GM18907 (cell line): Measurements from ENCODE around the gene KCNMA1.
"Not testable (repeated sequence)": the region's sequence is repeated elsewhere in the genome, so short reads cannot be mapped to it uniquely, and the experiment has no call there.

Source experiments
- ATAC-seq: cut with Tn5 transposase; IDR thresholded peaks from one replicate; pipeline ENCODE4 v1.9.1; 2021; ENCODE audit warnings: mild to moderate bottlenecking, moderate library complexity; ENCODE audit not compliant: unreplicated experiment

Gene KCNMA1

DNA sequence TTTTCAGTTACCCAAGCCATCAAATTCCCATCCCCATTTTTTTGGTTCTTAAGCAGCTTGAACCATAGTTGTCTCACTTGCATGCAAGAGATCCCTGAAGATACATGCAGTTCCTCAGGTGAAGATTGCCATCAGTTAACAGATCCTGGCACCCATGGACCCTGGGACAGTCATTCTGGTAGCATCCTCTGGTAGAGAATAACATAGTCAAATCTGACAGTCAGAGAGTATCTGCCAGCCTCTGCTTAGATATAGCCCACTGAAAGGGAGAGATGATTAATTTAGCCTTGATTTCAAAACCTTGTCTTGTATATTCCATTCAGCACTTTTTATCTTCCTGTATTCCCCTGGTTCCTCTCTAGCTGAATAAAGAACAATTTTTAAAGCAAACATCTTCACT is 280.4 kb downstream of the KCNMA1 start:
- ATAC-seq, result no peak

DNA sequence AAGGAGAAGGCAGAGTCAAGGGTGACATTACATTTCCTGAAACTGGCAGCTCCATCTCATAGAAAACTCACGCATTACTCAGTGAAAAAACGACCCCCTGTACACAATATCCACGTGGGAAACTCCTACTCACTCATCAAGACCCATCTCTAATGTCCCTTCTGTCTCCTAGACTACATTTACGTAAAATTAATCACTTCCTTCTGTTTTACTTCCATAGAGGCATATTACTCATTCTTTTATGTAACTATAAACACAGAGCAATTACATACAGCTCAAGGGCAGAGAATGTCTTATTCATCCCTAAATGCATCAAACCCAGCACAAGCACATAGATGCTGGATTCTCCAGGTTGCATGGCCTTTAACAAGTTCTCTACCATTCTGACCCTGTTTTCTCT is 281.8 kb downstream of the KCNMA1 start:
- ATAC-seq, result no peak

DNA sequence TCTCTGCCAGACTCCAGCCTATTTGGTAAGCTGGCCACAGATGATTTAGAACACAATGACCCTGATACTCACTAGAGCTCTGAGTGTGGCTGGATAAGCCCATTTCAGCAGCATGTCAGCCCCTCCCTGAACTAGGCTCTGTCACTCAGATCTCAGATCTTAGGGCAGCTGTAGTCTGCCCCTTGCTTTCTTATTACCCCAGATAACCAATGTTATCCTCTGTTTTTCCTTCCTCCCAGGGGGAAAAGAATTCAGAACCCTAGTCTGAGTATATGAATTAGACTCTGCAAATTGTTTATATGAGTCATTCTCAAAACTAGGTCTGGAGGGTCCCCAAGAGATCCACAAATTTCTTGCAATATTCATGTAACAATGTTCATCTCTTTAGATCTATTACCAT is 286.2 kb downstream of the KCNMA1 start:
- no peak for ATAC-seq

GRCh38 chr10:77350711-77351119 is 286.9 kb downstream of the KCNMA1 start:
- ATAC-seq, result no peak

DNA sequence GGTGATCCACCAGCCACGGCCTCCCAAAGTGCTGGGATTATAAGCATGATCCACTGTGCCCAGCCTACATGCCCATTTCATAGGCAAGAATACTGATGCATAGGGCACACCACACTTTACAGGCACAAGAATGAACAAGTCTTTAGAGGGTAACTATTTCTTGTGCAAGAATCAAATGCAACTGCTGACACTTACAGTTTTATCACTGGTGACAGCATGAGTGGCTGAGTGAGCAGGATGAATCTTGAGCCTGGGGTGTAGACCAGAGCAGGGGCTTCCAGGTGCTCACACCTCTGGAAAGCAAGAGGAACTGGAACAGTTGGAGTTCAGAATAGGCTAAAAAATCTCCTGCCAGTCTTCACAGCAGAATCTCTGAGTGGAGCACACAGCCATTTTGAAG is 287.5 kb downstream of the KCNMA1 start:
- ATAC-seq, result no peak

- no peak for ATAC-seq
These were observed 288.4 kb downstream of the KCNMA1 start for GRCh38 chr10:77349226-77349625.

GRCh38 chr10:77348751-77349150 is 288.9 kb downstream of the KCNMA1 start:
- ATAC-seq, result no peak

- no peak for ATAC-seq
These were observed 289.5 kb downstream of the KCNMA1 start for GRCh38 chr10:77348082-77348481.

GRCh38 chr10:77347052-77347451 is 290.6 kb downstream of the KCNMA1 start:
- no peak for ATAC-seq

DNA sequence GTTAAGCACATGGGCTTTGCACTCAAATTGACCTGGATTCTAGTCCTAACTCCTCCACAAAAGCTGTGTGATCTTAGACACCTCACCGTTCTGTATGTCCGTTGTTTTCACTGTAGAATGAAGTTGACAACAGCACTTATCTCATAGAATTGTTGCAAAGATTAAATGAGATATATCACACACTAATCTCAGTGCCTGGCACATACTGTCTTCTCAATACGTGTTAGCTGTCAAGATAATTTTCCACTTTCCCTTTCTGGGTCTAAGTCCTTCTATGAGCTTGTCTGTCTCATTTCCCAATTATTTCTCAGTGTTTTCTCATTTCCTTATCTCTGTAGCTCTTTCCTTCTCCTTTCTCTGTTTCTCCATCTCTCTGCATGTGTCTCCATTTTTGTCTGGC is 296.6 kb downstream of the KCNMA1 start:
- ATAC-seq, result no peak

DNA sequence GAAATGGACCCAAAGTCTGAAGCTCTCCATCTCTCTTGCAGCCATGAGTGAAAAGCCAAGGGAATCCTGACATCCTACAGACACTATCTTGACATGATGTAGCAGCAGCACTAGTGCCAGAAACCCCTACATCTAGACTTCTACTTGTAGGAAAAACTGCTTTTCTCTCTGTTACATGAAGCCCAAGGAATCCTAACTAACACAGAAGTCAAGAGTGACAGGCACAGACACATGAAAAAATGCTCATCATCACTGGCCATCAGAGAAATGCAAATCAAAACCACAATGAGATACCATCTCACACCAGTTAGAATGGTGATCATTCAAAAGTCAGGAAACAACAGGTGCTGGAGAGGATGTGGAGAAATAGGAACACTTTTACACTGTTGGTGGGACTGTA is 297.7 kb downstream of the KCNMA1 start:
- not testable (repeated sequence) for ATAC-seq

DNA sequence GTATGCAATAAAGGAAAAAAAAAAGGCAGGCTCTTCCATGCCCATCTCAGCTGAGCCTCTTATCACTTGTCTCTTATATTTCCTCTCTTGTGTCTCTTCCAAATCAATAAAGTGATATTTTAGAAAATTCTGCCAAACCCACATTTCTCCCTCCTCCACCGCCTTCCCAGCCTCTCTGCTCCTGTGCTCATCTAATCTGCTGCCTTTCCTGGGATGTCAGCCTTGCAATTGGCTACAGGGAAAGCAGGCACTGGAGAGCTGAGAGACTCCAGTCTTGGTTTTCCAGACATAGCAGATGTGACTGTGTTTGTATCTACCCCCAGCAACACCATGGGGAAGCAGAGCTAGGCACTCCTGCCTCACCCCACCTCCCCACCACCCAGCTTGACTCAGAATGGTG is 298.4 kb downstream of the KCNMA1 start:
- ATAC-seq, result no peak

DNA sequence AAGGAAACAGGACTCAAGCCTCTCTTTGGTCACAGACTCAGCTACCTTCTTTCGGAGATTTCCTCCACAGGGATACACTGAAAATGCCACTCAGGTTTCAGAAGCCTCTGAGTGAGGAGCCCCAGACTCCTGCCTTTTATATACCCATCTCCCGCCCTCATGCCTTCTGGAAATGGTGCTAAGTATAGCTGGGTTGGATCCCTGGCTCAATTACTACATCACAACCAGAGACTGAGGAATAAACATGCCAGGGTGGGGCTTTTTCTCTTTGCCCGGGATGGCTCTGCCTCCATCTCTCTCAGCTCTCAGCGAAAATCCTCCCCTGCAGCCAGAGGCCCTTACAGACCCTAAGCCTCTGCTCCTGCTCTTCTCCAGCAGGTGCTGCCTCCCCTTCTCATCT is 299.5 kb downstream of the KCNMA1 start:
- ATAC-seq, result no peak

DNA sequence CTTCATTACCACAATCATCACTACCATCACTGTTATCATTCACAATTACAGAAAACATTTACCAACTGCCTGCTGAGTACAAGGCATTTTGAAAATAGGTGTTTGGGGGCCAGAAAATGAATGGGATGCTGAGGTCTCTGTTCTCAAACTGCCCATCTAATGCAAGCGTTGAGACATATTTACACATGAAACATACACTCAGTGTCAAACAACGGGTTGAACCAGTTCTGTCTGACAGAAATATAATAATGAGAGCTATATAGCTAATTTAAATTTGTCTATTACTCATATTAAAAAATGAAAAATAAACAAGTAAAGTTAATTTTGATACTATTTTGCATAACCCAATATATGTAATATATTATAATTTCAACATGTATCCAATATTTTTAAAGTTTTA is 303.1 kb downstream of the KCNMA1 start:
- ATAC-seq, result no peak

- no peak for ATAC-seq
These were observed 303.8 kb downstream of the KCNMA1 start for GRCh38 chr10:77333610-77334340.

DNA sequence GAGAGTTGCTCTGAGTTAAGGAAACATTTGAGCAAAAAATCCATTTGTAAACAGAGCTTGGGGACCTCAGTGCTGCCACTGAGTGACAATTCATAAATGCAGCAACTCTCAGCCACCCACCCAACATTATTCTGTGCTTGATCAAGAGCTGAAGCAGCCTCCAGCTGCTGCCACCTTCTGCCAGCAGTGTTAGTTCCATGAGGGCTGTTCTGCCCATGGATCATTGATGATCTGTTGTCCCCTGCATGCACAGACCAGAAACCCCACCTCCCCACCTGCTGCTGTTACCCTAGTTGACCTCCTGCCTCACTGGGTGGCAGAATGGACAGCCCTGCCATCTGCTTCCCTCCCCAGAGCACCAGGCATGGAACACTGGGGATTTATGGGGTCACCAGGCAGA is 305.4 kb downstream of the KCNMA1 start:
- no peak for ATAC-seq

- ATAC-seq, result no peak
These were observed 309.3 kb downstream of the KCNMA1 start for GRCh38 chr10:77328272-77328816.

DNA sequence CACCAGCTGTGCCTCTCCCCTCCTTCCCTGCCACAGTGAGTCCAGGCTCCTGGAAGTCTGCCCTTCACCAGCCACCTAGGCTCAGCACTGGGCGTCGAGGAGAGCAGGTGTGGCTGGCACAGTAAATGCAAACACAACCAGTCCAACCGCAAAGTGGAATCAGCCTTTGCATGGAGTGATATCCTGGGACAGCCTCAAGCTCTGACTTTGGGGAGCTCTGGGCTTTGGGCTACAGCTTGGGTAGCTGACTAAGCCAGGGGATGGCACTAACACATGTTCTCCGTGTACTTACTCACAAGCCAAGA is 312.4 kb downstream of the KCNMA1 start:
- ATAC-seq, result no peak

GRCh38 chr10:77321838-77322237 is 315.8 kb downstream of the KCNMA1 start:
- ATAC-seq, result no peak

DNA sequence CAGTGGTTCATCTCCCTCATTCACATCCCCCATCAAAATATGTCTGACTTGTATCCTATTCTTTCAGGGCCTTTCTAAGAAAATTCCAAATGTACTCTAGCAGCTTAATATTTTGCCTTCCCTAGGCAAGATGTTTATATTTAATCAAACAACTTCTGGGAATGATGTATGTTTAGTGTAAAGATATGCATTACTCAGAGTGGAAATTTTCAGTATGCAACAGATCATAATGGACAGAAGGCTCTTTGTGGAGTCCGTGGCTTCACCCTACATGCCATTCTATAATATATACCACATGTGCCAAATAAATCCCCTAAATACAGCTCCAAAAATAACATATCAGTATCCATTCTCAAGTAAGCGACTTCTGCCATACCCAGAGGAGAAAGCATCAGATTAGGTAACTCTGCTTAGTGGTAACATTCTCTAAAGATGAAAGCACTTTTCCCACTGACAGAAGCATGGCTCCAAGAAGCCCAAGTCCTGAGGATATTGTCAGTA is 316.6 kb downstream of the KCNMA1 start:
- ATAC-seq, result no peak

DNA sequence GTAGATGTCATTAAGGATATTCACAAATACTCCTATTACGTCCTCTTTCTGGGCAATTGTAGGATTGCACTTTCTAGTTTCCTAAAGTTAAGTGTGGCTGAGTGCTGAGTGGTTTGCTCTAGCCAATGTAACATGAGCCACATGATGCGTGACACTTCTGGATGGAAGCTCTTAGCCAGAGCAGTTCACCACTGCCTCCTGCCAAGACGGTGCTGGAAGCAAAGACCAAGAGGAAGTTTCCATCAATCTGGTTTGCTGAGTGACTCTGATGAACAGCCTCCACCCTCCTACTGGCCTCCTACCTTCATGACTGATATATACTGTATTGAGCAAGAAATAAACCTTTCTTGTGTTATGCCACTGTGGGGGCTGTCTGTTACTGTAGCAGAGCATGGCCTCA is 318.1 kb downstream of the KCNMA1 start:
- ATAC-seq, result no peak

DNA sequence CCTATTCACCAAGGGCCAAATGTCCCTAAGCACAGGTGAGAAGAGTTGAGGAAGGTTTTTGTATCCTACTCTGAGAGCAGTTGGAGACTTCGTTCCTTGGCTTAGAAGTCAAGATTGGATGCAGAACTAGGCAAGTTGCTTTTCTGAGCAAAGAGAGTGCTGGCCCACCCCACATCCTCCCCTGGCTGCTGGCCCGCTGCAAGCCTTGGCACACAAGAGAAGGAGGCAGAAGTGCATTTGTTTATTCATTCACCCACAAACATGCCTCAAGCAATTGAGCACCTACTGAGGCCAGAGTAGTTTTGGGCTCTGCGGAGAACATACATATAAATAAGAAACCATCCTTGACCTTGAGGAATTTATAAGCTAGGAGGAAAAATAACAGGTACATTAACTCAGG is 318.9 kb downstream of the KCNMA1 start:
- no peak for ATAC-seq

DNA sequence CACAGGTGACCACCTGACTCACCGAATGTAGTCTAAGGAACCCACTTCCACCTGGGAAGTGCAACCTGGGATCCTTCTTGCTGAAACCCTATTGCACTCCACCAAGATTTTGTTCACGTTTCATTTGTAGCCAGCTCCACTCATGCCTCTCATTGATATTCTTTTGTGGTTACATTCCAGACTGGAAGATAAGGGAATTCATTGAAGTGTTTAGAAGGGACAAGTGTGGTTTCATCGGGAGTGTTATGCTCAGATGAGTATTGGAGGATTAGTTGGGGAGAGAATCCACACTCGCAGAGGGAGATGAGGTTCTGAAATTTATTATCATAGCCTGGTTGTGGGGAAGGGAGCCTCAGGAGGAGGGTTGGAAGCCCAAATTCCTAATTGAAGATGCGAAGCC is 320.4 kb downstream of the KCNMA1 start:
- no peak for ATAC-seq
